HG03457 (cell line): ENCODE data around the gene R3HDM2.

ENCODE experiments used
- ATAC-seq: cut with Tn5 transposase; IDR thresholded peaks from one replicate; pipeline ENCODE4 v1.9.1; 2021; ENCODE audit warnings: moderate number of reproducible peaks; ENCODE audit not compliant: unreplicated experiment

The R3HDM2 gene

GRCh38 chr12:57467212-57467874, 36.5 kb upstream of the R3HDM2 start:
- no peak for ATAC-seq

- no peak for ATAC-seq
Measured at GRCh38 chr12:57465747-57466505, 35.1 kb upstream of the R3HDM2 start.

- ATAC-seq = no peak
Measured at GRCh38 chr12:57465030-57465746, 34.3 kb upstream of the R3HDM2 start.

GRCh38 chr12:57464569-57464968, 33.7 kb upstream of the R3HDM2 start:
- ATAC-seq = no peak

- ATAC-seq = no peak
Measured at GRCh38 chr12:57462912-57463253, 32.0 kb upstream of the R3HDM2 start.

GRCh38 chr12:57462251-57462911, 31.5 kb upstream of the R3HDM2 start:
- ATAC-seq = peak; percentile 45

- no peak for ATAC-seq
Measured at GRCh38 chr12:57461917-57462250, 31.0 kb upstream of the R3HDM2 start.

GRCh38 chr12:57461276-57461916, 30.6 kb upstream of the R3HDM2 start:
- no peak for ATAC-seq

GRCh38 chr12:57460841-57461275, 30.0 kb upstream of the R3HDM2 start:
- ATAC-seq = no peak

GRCh38 chr12:57460468-57460784, 29.6 kb upstream of the R3HDM2 start:
- no peak for ATAC-seq

GRCh38 chr12:57459750-57460467, 29.1 kb upstream of the R3HDM2 start, which contains the start of gene GLI1:
GLI1 (plus strand) TSS chr12:57459785; CDS start chr12:57463692, 3,907 bp downstream.
- ATAC-seq = no peak

- peak; percentile 52 for ATAC-seq
Measured at GRCh38 chr12:57459055-57459749, 28.4 kb upstream of the R3HDM2 start.

- ATAC-seq = no peak
Measured at GRCh38 chr12:57458665-57459054, 27.8 kb upstream of the R3HDM2 start.

- no peak for ATAC-seq
Measured at GRCh38 chr12:57456737-57457490, 26.1 kb upstream of the R3HDM2 start.

- ATAC-seq = no peak
Measured at GRCh38 chr12:57456145-57456700, 25.4 kb upstream of the R3HDM2 start.

GRCh38 chr12:57455374-57456144, 24.7 kb upstream of the R3HDM2 start:
- no peak for ATAC-seq

GRCh38 chr12:57454566-57455373, 23.9 kb upstream of the R3HDM2 start, which contains the start of gene INHBE:
INHBE (plus strand) TSS chr12:57455307; CDS start chr12:57455537, 230 bp downstream.
- no peak for ATAC-seq
